Lung microvascular endothelial cell (primary cell): Measurements from ENCODE around the gene IKZF3. TPM values are rescaled to one million over a fixed set of nuclear protein-coding genes. Genes with fewer than 3 reads are reported as not detected.
"Not testable (repeated sequence)": the region's sequence is repeated elsewhere in the genome, so short reads cannot be mapped to it uniquely, and the experiment has no call there.

Experiments
- DNase-seq, 2 donors: peaks; one replicate each; pipeline versions ENCODE4 v3.0.0 to v3.0.0-alpha.2; 2010; ENCODE audit warnings: low read depth in 2 of 2
- total RNA-seq: library from RNA; depleted of rRNA; stranded (reverse); fragments of >200 nt; gene quantifications from 2 replicates; pipeline ENCODE4 v1.2.1, GENCODE V29; 2014

Gene IKZF3
- total RNA-seq, 1 donor from 2014 or later = not detected

DNA sequence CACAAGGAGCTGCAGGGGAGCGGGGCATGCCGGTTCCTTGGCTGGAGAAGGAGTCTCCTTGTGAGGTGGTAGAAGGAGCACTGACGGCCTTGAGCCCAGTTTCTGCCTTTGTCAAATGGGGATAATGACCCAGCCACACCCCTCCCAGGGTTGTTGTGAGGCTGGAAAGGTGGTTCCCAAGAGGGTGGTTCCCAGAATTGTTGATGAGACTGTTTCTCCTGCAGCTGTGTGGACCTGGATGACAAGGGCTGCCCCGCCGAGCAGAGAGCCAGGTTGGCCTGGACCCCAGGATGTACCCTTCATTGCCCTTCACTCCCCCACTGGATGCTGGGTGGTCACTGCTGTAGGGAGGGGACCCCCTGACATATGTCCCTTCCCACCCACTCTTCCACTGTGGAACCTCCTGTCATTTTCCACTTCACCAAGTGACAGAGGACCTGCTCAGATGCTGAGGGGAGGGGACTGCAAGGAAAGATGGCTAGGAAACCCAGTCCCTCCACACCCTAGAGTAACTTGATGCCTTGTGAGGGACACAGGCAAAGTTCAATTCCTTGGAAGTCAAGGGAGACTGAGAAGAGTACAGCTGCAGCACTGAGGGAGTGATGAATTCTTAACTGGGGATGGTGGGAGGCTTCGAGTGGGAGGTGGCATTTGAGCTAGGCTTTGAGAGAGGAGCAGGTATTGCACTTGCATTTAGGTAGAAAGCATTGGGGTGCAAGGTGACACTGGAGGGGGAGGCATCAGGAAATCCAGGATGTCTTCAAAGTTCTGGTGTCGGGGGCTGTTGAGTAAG lies 144.4 kb downstream of the IKZF3 start:
- no peak for DNase-seq

DNA sequence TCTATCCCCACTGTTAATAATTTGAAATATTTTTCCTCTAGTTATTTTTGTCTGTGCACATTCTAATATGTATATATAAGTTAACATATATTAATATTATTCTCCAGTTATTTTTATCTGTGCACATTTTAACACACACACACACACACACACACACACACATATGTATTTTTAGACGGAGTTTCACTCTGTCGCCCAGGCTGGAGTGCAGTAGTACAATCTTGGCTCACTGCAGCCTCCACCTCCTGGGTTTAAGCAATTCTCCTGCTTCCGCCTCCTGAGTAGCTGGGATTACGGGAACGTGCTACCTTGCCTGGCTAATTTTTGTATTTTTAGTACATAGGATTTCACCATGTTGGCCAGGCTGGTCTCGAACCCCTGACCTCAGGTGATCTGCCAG lies 146.5 kb downstream of the IKZF3 start:
- DNase-seq = no peak

GRCh38 chr17:39716879-39717536 lies 147.1 kb downstream of the IKZF3 start:
- DNase-seq = no peak

DNA sequence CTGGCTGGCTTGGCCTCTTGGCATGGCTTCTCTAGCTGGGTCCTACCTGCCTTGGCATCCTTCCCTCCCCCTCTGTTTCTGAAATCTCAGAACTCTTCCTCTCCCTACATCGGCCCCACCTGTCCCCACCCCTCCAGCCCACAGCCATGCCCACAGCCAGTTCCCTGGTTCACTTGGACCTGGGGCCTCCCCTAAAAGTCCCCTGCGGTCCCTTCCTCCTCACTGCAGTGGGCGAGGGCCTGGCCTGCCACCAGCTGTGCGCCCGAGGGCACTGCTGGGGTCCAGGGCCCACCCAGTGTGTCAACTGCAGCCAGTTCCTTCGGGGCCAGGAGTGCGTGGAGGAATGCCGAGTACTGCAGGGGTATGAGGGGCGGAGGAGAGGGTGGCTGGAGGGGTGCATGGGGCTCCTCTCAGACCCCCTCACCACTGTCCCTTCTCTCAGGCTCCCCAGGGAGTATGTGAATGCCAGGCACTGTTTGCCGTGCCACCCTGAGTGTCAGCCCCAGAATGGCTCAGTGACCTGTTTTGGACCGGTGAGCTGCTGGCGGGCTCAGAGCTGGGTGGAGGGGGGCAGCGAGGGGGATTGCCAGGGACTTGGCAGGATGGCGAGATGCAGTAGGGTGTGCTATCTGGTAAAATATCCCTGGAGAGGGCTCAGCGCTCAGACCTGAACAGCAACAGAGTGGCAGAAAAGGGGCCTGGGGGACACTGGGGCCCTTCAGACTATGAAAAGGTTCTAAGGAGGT lies 147.9 kb downstream of the IKZF3 start:
- DNase-seq = no peak

DNA sequence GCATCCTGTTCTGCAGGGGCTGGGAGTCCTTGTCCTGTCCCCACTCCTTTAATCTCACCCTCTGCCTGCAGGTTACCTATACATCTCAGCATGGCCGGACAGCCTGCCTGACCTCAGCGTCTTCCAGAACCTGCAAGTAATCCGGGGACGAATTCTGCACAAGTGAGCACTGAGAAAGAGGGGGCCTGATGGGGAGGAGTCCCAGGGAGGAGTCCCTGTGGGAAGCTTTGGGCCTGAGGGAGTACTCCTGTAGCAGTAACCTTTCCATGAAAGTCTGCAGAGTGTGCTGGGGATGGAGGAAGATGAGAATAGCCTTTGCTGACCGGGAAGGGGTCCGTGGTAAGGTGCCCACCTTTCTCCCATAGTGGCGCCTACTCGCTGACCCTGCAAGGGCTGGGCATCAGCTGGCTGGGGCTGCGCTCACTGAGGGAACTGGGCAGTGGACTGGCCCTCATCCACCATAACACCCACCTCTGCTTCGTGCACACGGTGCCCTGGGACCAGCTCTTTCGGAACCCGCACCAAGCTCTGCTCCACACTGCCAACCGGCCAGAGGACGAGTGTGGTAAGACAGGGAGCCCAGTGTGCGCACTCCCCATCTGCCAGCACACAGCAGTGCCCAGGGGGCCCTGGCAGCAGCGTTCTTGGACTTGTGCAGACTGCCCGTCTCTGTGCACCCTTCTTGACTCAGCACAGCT lies 148.6 kb downstream of the IKZF3 start:
- no peak for DNase-seq

GRCh38 chr17:39714234-39714633 lies 149.9 kb downstream of the IKZF3 start:
- no peak for DNase-seq

DNA sequence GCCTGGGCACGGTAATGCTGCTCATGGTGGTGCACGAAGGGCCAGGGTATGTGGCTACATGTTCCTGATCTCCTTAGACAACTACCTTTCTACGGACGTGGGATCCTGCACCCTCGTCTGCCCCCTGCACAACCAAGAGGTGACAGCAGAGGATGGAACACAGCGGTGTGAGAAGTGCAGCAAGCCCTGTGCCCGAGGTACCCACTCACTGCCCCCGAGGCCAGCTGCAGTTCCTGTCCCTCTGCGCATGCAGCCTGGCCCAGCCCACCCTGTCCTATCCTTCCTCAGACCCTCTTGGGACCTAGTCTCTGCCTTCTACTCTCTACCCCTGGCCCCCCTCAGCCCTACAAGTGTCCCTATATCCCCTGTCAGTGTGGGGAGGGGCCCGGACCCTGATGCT lies 152.3 kb downstream of the IKZF3 start:
- DNase-seq = no peak

- not testable (repeated sequence) for DNase-seq
Measured at GRCh38 chr17:39711071-39711470, 153.0 kb downstream of the IKZF3 start.

DNA sequence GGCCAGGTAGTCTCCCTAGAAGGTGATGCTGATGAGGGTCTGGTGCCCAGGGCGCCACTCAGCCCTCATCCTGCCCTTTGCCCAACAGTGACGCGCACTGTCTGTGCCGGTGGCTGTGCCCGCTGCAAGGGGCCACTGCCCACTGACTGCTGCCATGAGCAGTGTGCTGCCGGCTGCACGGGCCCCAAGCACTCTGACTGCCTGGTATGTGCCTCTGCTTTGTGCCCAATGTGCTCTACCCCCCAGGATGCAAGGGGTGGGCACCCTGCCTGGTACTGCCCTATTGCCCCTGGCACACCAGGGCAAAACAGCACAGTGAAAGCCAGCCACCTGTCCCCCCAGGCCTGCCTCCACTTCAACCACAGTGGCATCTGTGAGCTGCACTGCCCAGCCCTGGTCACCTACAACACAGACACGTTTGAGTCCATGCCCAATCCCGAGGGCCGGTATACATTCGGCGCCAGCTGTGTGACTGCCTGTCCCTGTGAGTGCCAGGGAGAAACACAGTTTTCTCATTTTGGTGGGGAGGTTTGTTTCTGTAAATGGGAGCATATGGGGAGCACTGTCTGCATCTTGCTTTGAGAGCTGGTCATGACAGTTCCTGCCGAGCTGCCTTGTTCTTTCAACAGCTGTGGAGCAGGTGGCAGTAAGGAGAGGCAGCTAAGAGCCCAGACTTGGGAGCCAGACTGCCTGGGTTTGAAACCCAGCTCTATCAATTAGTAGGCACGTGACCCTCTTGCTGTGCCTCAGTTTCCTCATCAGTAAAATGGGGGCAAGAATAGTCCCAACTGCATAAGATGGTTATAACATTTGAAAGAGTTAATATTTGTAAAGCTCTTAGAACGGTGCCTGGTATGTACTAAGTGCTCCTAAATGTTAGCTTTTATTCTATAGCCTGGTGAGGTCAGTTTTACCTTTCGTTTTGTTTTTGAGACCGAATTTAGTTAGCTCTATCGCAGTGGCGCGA lies 153.8 kb downstream of the IKZF3 start:
- no peak for DNase-seq

- DNase-seq = no peak
Measured at GRCh38 chr17:39709319-39709997, 154.7 kb downstream of the IKZF3 start.

Other genes starting within 250 kb of the IKZF3 start
- not detected in 2 replicates for gene PPP1R1B, start 237.4 kb downstream of the IKZF3 start, total RNA-seq
- 29.2 and 52.0 TPM in 2 replicates for gene STARD3, start 227.2 kb downstream of the IKZF3 start, total RNA-seq
- gene TCAP, start 199.0 kb downstream of the IKZF3 start, total RNA-seq = under 0.01 and 0.60 TPM in 2 replicates
- 0.65 and 2.8 TPM in 2 replicates for gene PNMT, start 195.9 kb downstream of the IKZF3 start, total RNA-seq
- 3.2 and 3.3 TPM in 2 replicates for gene PGAP3, start 176.3 kb downstream of the IKZF3 start, total RNA-seq
- gene ERBB2, start 164.2 kb downstream of the IKZF3 start, total RNA-seq = 0.60 and 1.7 TPM in 2 replicates
- 17.7 and 18.7 TPM in 2 replicates for gene MIEN1, start 133.8 kb downstream of the IKZF3 start, total RNA-seq
- under 0.01 and 0.22 TPM in 2 replicates for gene GRB7, start 126.4 kb downstream of the IKZF3 start, total RNA-seq
- not detected in 2 replicates for gene ZPBP2, start 3.9 kb upstream of the IKZF3 start, total RNA-seq
- gene GSDMB, start 54.3 kb upstream of the IKZF3 start, total RNA-seq = 1.6 and 1.7 TPM in 2 replicates
- gene ORMDL3, start 63.3 kb upstream of the IKZF3 start, total RNA-seq = 25.9 and 38.5 TPM in 2 replicates
- not detected in 2 replicates for gene LRRC3C, start 63.4 kb upstream of the IKZF3 start, total RNA-seq
- not detected in 2 replicates for gene GSDMA, start 98.7 kb upstream of the IKZF3 start, total RNA-seq
- gene PSMD3, start 116.5 kb upstream of the IKZF3 start, total RNA-seq = 66.5 and 84.3 TPM in 2 replicates
- 0.44 TPM in 1 of 2 replicates, not detected in the other for gene CSF3, start 151.1 kb upstream of the IKZF3 start, total RNA-seq
- gene MED24, start 190.1 kb upstream of the IKZF3 start, total RNA-seq = 29.2 and 30.3 TPM in 2 replicates
- 11.6 and 21.4 TPM in 2 replicates for gene THRA, start 198.7 kb upstream of the IKZF3 start, total RNA-seq
- gene NR1D1, start 236.3 kb upstream of the IKZF3 start, total RNA-seq = 0.65 and 1.2 TPM in 2 replicates